Epithelial cell of prostate (primary cell): ENCODE measurements around the gene MAP3K5.

Experiments
- DNase-seq: peaks from one replicate; pipeline ENCODE4 v3.0.0-alpha.2; 2011; ENCODE audit warnings: low read depth, low spot score
- H3K27ac ChIP-seq: fragments of 450-650 bp; 2 replicates; pipeline ENCODE4 v1.5.1; 2017; ENCODE audit warnings: mild to moderate bottlenecking

Gene MAP3K5

DNA sequence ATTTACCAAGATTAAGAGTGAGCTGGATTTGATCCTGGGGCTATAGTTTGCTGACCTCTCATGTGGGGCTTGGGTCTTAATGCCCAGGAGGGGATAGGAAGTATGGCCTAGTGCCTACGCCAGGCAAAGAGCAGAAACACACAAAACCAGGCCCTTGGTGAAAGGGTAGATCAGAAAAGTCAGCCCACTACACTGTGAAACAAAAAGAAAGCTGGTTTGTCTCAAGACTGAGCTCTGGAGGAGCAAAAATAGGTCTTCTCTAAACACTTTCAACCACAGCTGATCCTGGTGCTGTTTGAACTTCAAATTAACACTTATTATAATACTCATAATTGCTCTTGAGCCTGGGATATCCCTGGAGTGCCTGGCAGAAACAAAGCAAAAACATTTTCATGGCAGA, 167.0 kb downstream of the MAP3K5 start:
- no peak for DNase-seq
- no peak overlapping the region for H3K27ac ChIP-seq

DNA sequence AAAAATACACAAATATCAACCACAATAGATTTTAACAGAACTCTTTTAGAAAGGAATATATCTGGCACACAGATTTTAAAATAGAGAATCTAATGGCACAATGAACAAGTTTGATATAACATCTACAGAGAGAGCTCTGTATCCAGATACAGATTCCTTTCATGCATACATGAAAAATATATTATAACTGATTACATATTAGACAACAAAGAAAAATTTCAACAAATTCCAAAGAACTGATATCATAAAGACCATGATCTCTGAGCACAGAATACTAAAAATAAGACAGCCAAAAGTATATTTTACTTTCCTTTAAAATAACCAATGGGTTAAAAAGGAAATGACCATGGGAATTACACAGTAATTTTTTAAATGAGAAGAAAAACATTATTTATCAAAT, 167.9 kb downstream of the MAP3K5 start:
- no peak for DNase-seq
- H3K27ac ChIP-seq: no peak overlapping the region

DNA sequence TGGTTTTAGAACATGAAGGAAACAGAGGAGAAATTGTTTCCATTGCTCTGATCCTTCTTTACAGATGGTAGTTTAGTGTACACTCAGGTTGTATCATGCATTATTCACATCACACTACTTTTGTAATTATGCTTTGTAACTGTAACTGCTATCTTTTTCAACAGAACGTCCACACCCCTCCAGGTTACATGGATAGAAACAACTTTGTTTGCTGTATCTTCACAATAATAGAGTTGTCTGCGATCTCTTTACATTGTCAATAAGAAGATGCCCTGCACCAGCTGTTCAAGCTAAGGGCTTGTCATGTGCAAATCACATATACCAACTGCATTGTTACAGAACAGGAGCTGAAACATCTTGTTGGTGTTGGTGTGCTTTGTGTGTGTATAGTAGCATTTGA, 174.2 kb downstream of the MAP3K5 start:
- DNase-seq: no peak
- no peak overlapping the region for H3K27ac ChIP-seq

DNA sequence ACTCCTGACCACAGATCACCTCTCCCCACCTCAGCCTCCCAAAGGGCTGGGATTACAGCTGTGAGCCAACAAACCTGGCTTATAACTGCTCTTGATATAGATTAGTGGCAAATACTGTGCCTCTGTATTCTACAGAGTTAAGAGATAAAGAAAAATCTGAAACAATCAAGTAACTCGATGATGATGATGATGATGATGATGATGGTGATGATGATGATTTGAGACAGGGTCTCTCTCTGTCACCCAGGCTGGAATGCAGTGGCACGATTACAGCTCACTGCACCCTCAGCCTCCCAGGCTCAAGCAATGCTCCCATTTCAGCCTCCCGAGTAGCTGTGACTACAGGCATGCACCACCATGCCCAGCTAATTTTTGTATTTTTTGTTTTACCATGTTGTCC, 175.8 kb downstream of the MAP3K5 start:
- DNase-seq: no peak
- H3K27ac ChIP-seq: no peak overlapping the region

DNA sequence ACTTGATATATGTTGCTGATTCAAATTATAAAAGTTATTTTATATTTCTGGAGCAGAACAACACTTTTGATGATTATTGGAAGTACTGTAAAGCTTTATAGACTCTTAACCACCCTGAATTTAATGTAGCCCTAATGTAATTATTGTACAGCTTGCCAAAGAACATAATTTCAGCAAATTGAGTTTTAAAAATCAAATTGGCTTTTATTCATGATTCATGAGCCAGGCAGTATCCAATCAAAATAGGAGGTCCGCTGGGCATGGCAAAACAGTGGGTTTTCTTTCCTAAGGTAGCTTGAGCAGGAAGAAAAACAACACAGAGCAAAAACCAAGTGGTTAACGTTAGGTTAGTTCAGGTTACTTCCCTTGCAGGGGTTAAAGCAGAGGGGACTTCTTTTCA, 177.3 kb downstream of the MAP3K5 start:
- no peak overlapping the region for H3K27ac ChIP-seq
- no peak for DNase-seq

DNA sequence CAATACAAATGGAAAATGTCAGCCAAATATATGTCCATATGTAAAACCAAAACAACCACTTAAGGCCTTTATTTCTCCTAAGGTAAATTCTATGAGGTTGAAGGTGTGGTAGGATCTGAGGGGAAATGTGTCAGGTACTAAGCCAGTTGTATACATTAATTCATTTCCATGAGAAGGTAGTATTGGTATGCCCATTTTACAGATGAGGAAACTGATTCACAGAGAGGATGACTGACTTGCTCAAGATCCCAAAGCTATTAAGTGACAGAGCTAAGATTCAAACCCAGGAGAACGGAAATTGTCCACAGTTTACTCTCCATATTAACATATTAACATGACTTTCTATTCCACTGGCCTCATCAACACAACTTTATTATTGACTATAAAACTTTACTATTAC, 177.9 kb downstream of the MAP3K5 start:
- DNase-seq: no peak

DNA sequence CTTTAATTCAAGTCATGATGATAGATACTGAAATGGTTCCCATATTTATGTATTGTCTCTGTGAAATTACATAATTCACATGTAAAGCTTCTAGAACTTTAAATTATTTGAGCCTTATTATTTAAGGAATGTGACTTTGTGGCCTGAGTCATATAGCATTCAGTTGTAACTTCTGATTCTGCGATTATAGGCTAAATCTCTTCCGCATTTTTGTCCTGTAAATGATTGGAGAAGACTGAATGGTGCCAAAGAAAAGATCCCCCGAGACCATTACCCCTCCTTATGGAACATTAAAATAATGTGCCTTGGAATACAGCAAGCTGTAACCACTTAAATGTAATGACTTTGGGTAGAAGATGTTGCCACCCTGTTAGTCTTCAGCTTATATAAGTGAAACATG, 178.8 kb downstream of the MAP3K5 start:
- no peak for DNase-seq
- H3K27ac ChIP-seq: no peak overlapping the region

More for the DNA sequence above, 177.9 kb downstream of the MAP3K5 start:
- H3K27ac ChIP-seq: no peak overlapping the region

DNA sequence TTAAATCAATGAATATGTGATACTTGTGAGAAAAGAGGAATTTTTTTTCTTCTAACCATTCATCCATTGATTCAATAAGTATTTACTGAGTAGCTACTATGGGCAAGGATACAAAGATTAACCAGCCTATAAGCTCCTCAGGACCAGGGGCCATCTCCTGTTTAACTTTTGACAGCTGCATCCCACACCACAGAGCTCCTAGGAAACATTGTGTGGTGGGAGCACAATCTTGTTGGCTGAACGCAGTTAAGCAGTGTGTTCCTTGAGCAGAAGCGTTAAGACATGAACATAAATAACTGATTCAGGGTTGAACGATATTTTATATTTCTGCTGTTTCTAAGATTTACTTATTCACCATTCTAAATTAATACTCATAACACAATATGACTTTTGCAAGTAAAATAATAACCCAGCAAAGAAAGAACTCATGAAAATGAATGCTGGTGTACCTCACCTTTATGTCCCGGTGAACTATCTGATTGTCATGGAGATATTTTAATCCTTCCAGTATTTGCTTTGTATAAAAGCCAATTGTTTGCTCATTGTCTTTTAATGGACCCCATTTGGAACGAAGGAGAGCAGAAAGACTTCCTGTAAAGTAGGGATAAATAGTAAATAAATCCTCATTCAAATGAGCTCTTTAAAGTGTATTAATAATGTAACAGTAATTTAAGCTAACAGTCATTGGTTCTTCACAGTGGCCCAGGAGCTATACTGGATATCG, 179.4 kb downstream of the MAP3K5 start:
- no peak overlapping the region for H3K27ac ChIP-seq
- DNase-seq: no peak

DNA sequence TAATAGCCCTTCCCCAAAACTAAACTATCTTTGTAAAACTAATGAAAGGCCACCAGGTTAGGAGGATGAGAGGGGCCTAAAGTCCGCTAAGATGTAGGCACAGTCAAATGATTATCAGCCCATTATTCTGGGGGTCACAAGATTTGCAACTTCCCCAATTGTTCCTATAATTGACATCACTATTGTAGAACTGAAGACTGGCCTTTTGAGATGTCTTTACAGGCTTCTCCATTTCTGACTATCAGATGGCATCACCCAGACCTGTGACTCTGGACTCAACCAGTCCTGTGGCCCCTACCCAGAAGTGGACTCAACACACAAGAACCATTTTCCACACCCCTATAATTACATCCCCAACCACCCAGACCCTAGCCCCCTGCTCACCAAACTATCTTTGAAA, 180.5 kb downstream of the MAP3K5 start:
- DNase-seq: no peak

DNA sequence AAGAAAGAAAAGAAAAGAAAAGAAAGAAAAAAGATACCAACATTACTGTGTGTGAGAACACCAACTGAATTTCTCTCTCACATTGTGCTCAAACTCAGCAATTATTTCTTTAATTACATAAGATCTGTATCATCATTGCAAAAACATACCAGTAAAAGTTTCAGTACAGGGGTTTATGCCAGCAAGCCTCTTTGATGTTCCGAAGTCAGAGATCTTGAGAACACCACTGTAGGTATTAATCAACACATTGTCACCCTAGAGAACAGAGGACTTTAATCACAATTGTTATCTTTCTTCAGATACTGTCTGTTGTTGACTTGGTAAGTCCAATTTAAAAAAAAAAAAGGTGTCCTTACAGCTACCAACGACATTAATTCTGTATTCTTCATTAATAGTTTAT, 181.1 kb downstream of the MAP3K5 start:
- peak overlapping the region; percentile 87 for H3K27ac ChIP-seq

More for the DNA sequence above, 180.5 kb downstream of the MAP3K5 start:
- no peak overlapping the region for H3K27ac ChIP-seq

DNA sequence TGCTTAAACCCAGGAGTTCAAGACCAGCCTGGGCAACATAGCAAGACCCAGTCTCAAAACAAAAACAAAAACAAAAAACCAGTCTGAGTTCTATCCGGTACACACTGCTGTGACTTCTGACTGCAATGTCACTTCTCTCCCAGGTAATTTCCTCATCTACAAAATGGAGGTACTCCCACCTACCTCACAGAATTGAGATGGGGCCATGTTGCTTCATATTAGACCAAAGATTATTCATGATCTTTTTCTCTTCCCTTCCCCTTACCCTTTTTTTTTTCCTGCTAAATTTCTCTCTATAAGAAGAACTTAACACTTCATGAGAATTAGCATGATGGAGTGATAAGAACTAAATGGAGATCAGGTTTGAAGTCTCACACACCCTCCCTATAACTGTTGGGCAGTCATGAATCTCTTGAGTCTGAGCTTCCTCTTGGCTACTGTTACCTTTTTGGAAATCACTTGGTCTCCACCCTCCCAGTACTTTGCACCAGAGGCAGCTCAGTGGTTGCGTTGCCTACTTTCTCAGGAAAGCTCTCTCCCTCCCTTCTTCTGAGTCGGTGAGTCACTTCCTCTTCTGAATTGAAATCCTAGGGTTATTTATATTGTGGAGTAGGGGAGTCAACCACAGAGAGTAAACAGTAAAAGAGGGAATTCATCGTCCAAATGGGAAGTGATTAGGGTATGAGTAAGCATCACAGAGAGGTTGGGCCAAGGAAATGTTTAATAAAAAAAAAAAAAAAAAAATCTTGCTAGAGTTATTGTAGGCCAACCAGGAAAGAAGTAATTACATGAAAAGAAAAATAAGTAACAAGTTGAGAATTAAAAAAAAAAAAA, 182.2 kb downstream of the MAP3K5 start:
- peak overlapping the region; percentile 87 for H3K27ac ChIP-seq
- peak; percentile 98 for DNase-seq

More for the DNA sequence above, 181.1 kb downstream of the MAP3K5 start:
- no peak for DNase-seq

DNA sequence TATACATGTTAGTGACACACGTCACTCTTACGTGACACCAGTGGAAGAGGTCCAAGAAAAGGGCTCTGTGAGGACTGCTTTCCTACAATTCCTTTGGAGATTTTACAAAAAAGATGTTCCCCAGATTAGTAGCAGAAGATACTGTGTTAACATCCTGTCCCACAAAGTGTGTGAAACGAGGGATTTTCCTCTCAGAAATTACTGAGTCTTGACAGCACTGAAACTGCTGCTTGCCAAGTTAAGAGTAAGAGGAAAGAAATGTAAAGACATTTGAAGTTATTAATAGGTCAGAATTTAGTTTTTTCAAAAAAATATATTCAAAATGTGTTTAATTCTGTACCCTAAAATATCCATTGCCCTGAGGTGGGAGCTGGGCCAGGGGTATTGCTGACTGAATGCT, 183.3 kb downstream of the MAP3K5 start:
- peak overlapping the region; percentile 87 for H3K27ac ChIP-seq
- no peak for DNase-seq

DNA sequence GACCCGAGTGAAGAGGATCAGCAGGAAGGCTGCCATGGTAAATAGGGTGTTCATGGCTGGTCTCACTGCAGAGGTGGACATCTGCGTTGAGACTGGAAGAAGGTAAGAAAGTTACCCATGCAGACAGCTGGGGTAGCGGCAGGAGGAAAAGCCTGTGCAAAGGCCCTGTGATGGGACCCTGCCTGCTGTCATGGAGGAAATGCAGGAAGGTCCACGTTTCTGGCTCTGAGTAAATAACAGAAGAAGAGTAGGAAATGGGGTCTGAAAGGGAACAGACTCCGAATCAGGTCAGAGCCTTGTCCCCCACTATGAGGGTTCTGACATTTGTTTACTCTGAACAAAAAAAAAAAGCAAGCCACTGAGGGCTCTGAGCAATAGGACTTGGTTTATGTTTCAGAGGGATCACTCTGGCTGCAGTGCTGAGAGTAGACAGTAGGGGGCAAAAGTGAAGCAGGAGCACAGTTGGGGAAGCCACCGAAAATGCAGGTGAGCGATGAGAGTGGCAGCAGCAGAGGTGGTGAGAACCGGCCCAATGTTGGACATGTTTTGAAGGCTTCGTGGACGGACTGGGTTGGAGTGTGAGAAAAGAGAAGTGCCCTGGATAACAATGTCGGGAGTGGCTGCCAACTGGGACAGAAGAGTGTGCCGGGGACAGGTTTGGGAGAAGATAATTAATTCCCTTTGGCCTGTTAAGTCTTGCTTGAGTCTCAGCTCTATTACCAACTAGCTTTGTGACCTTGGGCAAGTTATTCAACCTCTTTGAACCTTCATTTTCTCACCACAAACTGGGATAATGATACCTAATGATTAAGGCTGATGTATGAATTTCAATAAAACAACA, 184.1 kb downstream of the MAP3K5 start:
- H3K27ac ChIP-seq: peak overlapping the region; percentile 87
- DNase-seq: no peak

DNA sequence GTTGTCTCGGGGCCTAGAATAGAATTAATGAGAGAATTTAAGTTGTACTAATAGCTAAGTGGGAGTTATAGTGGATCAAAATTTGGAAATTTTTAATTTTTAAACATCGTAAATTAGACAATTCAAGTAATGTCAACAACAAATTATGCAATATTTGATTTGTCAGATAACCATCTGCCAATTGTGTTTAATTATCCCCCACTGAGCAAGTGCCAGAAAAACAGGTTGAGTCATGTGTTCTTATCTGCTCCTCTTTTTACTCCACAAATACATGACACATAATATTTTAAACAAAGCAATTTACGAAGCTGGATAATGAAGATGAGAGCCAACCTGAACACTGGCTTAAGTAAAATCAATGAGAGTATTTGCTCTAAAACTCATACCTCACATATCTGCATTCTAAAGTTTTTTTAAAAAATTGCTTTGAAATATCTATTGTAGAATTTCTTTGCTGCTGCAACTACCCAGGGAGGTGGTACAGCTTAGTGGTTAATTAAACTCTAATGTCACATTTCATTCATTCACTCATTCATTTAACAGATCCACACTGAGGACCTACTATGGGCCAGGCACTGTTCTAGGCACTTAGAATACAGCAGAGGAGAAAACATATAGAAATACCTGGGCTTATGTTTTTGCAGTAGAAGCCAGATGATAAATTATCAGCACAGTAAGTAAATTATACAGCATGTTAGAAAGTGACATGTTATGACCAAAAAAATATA, 184.9 kb downstream of the MAP3K5 start:
- DNase-seq: no peak
- no peak overlapping the region for H3K27ac ChIP-seq

DNA sequence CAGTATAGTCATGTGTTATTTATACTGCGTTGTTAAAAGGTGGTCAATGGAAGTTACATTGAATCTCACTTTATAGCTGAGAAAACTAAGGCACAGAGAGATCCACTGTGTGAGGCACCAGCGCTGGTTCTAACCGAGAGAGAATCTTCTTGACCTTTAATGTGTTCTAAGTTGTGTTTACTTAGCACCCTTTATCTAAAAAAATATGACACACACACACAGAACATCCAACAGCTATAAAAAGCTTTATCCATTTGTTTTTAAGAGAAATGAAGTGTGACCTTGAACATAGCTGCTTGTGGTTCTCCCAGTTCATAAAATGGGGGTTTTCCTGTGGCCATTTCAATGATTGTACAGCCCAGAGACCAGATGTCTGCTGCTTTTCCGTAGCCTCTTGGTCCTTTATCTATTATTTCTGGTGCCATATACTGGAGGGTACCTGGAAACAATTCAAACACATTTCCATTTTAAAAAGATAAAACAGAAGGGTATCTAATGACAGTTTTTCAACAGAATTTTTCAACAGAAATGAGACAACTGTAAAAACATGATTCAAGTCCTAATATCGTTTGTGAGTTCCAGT, 187.3 kb downstream of the MAP3K5 start:
- DNase-seq: no peak
- no peak overlapping the region for H3K27ac ChIP-seq

DNA sequence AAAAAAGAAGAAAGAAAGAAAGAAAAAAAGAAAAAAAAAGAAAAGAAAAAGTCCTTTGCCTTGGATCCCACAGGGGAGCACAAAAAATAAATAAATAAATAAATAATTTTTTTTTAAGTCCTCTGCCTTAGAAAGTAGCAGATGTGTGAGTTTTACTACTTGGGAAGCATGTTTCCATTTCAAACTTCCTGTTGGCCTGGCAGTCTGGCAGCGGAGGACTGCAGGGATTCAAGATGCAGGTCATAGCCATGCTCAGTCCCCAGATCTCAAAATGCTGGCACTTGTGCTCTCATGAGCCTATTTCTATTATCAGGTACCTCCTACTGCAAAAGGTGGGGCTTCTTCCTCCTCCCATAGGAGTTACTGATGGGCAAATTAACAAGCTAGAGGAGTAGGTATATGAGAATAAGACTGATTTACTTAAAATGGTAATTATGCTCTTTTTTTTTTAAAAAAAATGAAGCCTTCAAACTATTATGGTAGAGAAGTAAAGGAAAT, 187.9 kb downstream of the MAP3K5 start:
- no peak overlapping the region for H3K27ac ChIP-seq

DNA sequence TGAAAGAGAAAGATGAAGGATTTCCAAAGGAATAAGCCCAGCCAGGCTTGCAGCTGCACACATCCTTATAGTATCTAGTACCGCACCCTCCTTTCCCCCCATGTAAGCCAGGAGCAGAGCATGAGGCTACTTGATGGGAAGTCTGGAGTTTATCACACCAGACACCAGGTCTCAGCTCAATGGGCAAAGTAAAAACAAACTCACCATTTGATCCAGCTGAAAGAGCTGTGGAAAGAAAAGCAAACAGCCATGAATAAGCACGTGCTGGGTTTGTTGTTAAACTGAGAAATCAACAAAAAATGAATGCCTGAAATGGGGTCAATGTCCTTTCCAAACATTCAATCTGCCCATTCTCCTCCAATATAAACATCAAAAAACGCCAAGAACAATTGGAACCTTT, 191.5 kb downstream of the MAP3K5 start:
- no peak overlapping the region for H3K27ac ChIP-seq
- no peak for DNase-seq

More for the DNA sequence above, 187.9 kb downstream of the MAP3K5 start:
- no peak for DNase-seq

DNA sequence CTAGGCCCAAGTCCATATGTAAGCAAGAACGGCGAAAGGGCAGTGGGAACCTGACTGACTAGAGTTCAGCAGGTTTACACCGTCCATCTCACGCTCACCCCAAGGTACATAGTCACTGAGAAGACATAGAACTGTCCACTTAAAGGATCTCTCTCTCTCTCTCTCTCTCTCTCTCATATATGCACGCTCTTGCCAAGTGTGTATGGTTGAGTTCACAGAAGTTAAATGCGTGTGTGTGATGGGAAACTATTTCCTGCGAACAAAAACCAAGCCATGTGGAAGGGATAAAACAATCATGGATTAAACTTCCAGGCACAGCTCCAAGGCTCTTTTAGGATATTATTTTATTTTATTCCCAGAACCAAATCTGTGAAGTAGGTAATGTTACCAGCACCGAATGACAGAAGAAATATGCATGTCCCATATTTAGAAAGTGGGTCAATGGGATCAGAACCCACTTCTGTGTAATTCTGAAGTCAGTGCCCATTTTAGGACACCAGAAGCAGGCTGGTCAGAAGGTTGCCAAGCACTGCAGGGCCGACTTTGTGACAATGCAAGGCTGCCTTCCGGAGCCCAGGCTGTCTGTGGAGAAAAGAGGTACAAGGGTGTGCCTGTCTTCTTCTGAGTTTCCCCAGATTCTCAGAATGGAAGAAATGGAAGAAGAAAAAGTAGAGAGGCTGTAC, 192.8 kb downstream of the MAP3K5 start:
- DNase-seq: no peak
- H3K27ac ChIP-seq: no peak overlapping the region

DNA sequence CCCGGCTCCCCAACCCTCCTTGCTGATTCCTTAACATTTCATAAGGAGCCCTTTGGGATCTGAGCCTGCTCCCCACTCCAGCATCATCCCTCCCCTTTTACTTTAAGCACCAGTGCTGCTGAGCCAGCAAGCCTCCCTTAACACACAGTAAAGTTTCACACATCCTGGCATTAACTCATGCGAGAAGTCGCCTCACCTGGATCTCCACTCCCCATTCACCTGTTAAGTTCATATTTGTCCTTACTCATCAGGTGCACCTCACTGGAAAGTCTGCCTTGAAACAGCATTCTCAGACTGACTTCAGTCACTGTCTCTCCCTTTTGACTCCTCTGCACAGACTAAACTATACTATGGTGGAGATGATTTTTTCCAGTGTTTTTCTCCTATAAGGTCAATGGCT, 194.2 kb downstream of the MAP3K5 start:
- DNase-seq: no peak
- no peak overlapping the region for H3K27ac ChIP-seq
